Uterus (tissue), 4 donors: ENCODE measurements around the gene CIBAR2. TPM values are rescaled to one million over a fixed set of nuclear protein-coding genes. Genes with fewer than 3 reads are reported as not detected.

Experiments
- DNase-seq, 2 donors: peaks; one replicate each; pipeline ENCODE4 v3.0.0-alpha.2; 2019 to 2020
- H3K27ac ChIP-seq, 2 donors: fragments of 200-600 bp; sonication (generic); 1 replicate in 1 of 2; 2 replicates in 1 of 2; pipeline ENCODE4 v1.5.1; 2016 to 2018
- H3K27me3 ChIP-seq, 2 donors: fragments of 200-600 bp; sonication (generic); one replicate each; pipeline ENCODE4 v1.5.1; 2018 to 2019; ENCODE audit warnings: control low read depth in 1 of 2
- H3K36me3 ChIP-seq, 2 donors: fragments of 200-600 bp; sonication (generic); one replicate each; pipeline ENCODE4 v1.5.1; 2019; ENCODE audit warnings: control low read depth in 1 of 2
- H3K4me1 ChIP-seq, 2 donors: fragments of 200-600 bp; sonication (generic); one replicate each; pipeline ENCODE4 v1.5.1; 2018 to 2019; ENCODE audit warnings: control low read depth in 1 of 2
- H3K4me3 ChIP-seq, 2 donors: fragments of 200-600 bp; sonication (generic); 1 replicate in 1 of 2; 2 replicates in 1 of 2; pipeline ENCODE4 v1.5.1; 2018 to 2019; ENCODE audit warnings: mild to moderate bottlenecking in 1 of 2
- H3K9me3 ChIP-seq, 2 donors: fragments of 200-600 bp; sonication (generic); one replicate each; pipeline ENCODE4 v1.5.1; 2019; ENCODE audit warnings: control low read depth in 1 of 2
- CTCF ChIP-seq, 4 experiments: fragments of 200-600 bp in 2 of 4; fragments of 450-650 bp in 2 of 4; sonication (generic) in 2 of 4; IDR thresholded peaks; one replicate each; pipeline ENCODE4 v1.5.1; 2016 to 2019; ENCODE audit warnings: antibody characterized with exemption in 4 of 4, mild to moderate bottlenecking in 2 of 4, moderate library complexity in 1 of 4
- POLR2A ChIP-seq, 2 donors: fragments of 450-650 bp; IDR thresholded peaks; one replicate each; pipeline ENCODE4 v1.6.1; 2016; ENCODE audit warnings: antibody characterized with exemption in 2 of 2, mild to moderate bottlenecking in 1 of 2, moderate library complexity in 1 of 2
- intact Hi-C: fragments of 100-400 bp; cut with DNase I; formaldehyde crosslinking; loops from one replicate; pipeline ENCODE4 v1.15.1; 2023; ENCODE audit warnings: low total_unique reads
- total RNA-seq, 4 donors: library from RNA; depleted of rRNA in 3 of 4; stranded (reverse); fragments of >200 nt in 3 of 4; gene quantifications; one replicate each; pipeline versions ENCODE4 v1.1.0 to v1.2.4, GENCODE V29; 2014 to 2023
- donor health status: DM: yes; HTN: yes; CAD: no.

The CIBAR2 gene
- total RNA-seq, 4 donors from 2014 or later: 2.4 TPM; not detected in 3

- H3K27ac ChIP-seq: no peak overlapping the region
- no peaks in the 10 kb centered on the region for H3K9me3 ChIP-seq
- H3K4me1 ChIP-seq: no peaks in the 10 kb centered on the region
- no peak overlapping the region for H3K4me3 ChIP-seq
- TF ChIP-seq CTCF (IDR thresholded peaks at IDR 0.05): no peak
- TF ChIP-seq POLR2A (IDR thresholded peaks at IDR 0.05): no peak
- DNase-seq: no peak
- intact Hi-C loops: no loop called here
- H3K36me3 ChIP-seq: no peaks in the 10 kb centered on the region
- no peaks in the 10 kb centered on the region for H3K27me3 ChIP-seq
Observed at GRCh38 chr16:85092309-85092708, 20.0 kb downstream of the CIBAR2 start.

- Histone ChIP-seq H3K27ac (no peak overlapping the region), H3K4me3 (no peak overlapping the region)
- intact Hi-C loops: no loop called here
Observed at GRCh38 chr16:85091522-85091910, 20.8 kb downstream of the CIBAR2 start.

DNA sequence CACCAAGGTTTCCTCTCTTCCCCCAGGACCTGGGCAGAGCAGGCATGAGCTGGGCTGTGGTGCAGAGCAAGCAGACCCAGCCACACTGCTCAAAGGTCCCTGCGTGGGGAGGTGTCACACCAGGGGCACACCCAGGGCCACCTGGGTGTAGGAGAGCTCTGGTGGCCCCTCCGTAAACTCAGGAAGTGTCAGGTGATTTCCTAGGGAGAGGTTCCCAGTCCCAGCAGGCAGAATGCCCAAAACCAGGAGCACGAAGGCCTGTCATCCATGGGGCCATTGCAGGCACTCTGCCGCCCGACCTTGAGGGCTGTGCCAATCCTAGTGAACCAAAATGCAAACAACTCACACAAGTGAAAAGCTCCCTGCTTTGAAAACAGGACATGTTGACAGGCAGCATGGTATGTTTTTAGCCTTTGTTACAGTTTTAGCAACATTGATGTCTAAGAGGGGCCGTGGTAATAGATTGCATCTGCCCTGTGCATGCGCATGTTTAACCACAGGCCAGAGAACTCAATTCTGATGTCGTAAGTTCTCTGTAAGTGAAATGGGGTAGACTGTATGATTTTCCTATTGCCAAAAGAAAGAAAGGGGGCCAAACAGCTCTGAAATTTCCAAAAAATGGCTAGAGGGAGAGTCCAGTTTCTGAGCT is 21.3 kb downstream of the CIBAR2 start:
- H3K36me3 ChIP-seq: no peaks in the 10 kb centered on the region
- H3K4me3 ChIP-seq: no peak overlapping the region
- no peak overlapping the region for H3K27ac ChIP-seq
- no peaks in the 10 kb centered on the region for H3K27me3 ChIP-seq
- TF ChIP-seq POLR2A (IDR thresholded peaks at IDR 0.05) (no peak), CTCF (IDR thresholded peaks at IDR 0.05) (no peak)
- DNase-seq: no peak
- no peaks in the 10 kb centered on the region for H3K9me3 ChIP-seq
- H3K4me1 ChIP-seq: no peaks in the 10 kb centered on the region
- intact Hi-C loops: no loop called here

More at GRCh38 chr16:85091522-85091910, 20.8 kb downstream of the CIBAR2 start:
- TF ChIP-seq POLR2A (IDR thresholded peaks at IDR 0.05): no peak
- TF ChIP-seq CTCF (IDR thresholded peaks at IDR 0.05): no peak
- no peaks in the 10 kb centered on the region for H3K4me1 ChIP-seq
- DNase-seq: no peak
- no peaks in the 10 kb centered on the region for H3K9me3 ChIP-seq
- H3K27me3 ChIP-seq: no peaks in the 10 kb centered on the region
- no peaks in the 10 kb centered on the region for H3K36me3 ChIP-seq

DNA sequence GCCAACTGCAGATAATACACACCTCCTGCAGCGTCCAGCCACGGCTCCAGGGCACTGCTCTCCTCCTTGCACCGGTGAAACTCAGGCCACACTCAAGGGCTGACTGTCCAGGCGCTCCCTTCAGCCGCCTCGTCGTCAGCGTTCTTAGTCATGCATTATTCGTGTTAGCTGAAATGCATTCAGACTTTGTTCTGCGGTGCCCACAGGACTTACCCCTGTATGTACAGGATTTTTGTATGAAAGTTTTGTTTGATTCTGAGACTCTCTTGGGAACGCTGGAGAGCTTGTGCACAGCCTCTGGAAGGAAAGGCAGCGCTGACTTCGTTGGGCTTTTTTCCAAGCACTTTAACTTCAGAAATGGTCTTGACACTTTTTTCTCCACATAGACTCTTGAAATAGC is 22.1 kb downstream of the CIBAR2 start:
- H3K4me1 ChIP-seq: no peaks in the 10 kb centered on the region
- H3K4me3 ChIP-seq: no peak overlapping the region
- intact Hi-C loops: no loop called here
- DNase-seq: no peak
- no peak overlapping the region for H3K27ac ChIP-seq
- no peaks in the 10 kb centered on the region for H3K36me3 ChIP-seq
- no peaks in the 10 kb centered on the region for H3K9me3 ChIP-seq
- TF ChIP-seq CTCF (IDR thresholded peaks at IDR 0.05): no peak
- no peaks in the 10 kb centered on the region for H3K27me3 ChIP-seq

- no peak for TF ChIP-seq CTCF (IDR thresholded peaks at IDR 0.05)
- TF ChIP-seq POLR2A (IDR thresholded peaks at IDR 0.05): no peak
- intact Hi-C loops: no loop called here
- Histone ChIP-seq H3K9me3 (no peaks in the 10 kb centered on the region), H3K27me3 (no peaks in the 10 kb centered on the region), H3K4me1 (no peaks in the 10 kb centered on the region), H3K4me3 (no peak overlapping the region), H3K36me3 (no peaks in the 10 kb centered on the region), H3K27ac (no peak overlapping the region)
- no peak for DNase-seq
Observed at GRCh38 chr16:85089525-85089924, 22.7 kb downstream of the CIBAR2 start.
